Gastroesophageal sphincter (tissue), 4 donors: Measurements from ENCODE around the gene EPHB6. TPM values are rescaled to one million over a fixed set of nuclear protein-coding genes. Genes with fewer than 3 reads are reported as not detected.

Experiments
- ATAC-seq: fragments of 150-250 bp; one replicate; pipeline ENCODE4 v1.9.1; 2016; ENCODE audit warnings: mild to moderate bottlenecking, moderate library complexity
- H3K27ac ChIP-seq, 4 donors: fragments of 200-600 bp; sonication (generic) in 3 of 4; 1 replicate in 3 of 4; 2 replicates in 1 of 4; pipeline ENCODE4 v1.5.1; 2016 to 2019
- H3K27me3 ChIP-seq: fragments of 200-600 bp; sonication (generic); one replicate; pipeline ENCODE4 v1.5.1; 2019
- H3K36me3 ChIP-seq, 2 donors: fragments of 200-600 bp; sonication (generic); one replicate each; pipeline ENCODE4 v1.5.1; 2019; ENCODE audit warnings: control low read depth in 1 of 2
- H3K4me1 ChIP-seq, 3 donors: fragments of 200-600 bp; sonication (generic); 1 replicate in 2 of 3; 2 replicates in 1 of 3; pipeline ENCODE4 v1.5.1; 2016 to 2019; ENCODE audit warnings: control low read depth in 2 of 3
- H3K4me3 ChIP-seq, 2 donors: fragments of 200-600 bp; sonication (generic); one replicate each; pipeline ENCODE4 v1.5.1; 2019; ENCODE audit warnings: mild to moderate bottlenecking in 1 of 2, moderate library complexity in 1 of 2
- H3K9me3 ChIP-seq, 3 donors: fragments of 200-600 bp; sonication (generic); one replicate each; pipeline ENCODE4 v1.5.1; 2017 to 2019; ENCODE audit warnings: control low read depth in 2 of 3
- CTCF ChIP-seq, 4 experiments: fragments of 200-600 bp in 2 of 4; fragments of 450-650 bp in 2 of 4; sonication (generic) in 1 of 4; IDR thresholded peaks; one replicate each; pipeline ENCODE4 v1.5.1; 2017 to 2019; ENCODE audit warnings: antibody characterized with exemption in 4 of 4, mild to moderate bottlenecking in 2 of 4, moderate library complexity in 2 of 4
- EP300 ChIP-seq: sonication (generic); formaldehyde crosslinking; IDR thresholded peaks from one replicate; pipeline ENCODE4 v1.6.1; 2017; ENCODE audit warnings: antibody characterized with exemption, mild to moderate bottlenecking
- POLR2A ChIP-seq, 2 donors: fragments of 450-650 bp; IDR thresholded peaks; one replicate each; pipeline ENCODE4 v1.6.1; 2017; ENCODE audit warnings: antibody characterized with exemption in 2 of 2, mild to moderate bottlenecking in 2 of 2, moderate library complexity in 1 of 2
- POLR2AphosphoS5 ChIP-seq: sonication (generic); formaldehyde crosslinking; IDR thresholded peaks from one replicate; pipeline ENCODE4 v1.6.1; 2017; ENCODE audit warnings: antibody characterized with exemption
- WGBS, 2 donors: methylation state at CpG; one replicate each; pipeline ENCODE4 v1.1.5; 2018; ENCODE audit warnings: low coverage in 1 of 2; 5-methylcytosine and 5-hydroxymethylcytosine counted together
- total RNA-seq, 4 donors: library from RNA; depleted of rRNA; stranded (reverse); fragments of >200 nt; gene quantifications; one replicate each; pipeline ENCODE4 v1.1.0, GENCODE V29; 2016

EPHB6 gene
- total RNA-seq, 4 donors from 2014 or later, result 6.0 to 22.1 (median 9.7) TPM

GRCh38 chr7:142897691-142898090, 42.8 kb downstream of the EPHB6 start:
- H3K4me3 ChIP-seq, result no peak overlapping the region
- no peaks in the 10 kb centered on the region for H3K36me3 ChIP-seq
- H3K27me3 ChIP-seq, result peaks cover 19% of the 10 kb centered on the region
- no peaks in the 10 kb centered on the region for H3K4me1 ChIP-seq
- 100% methylated on average over 2 of the region's 7 CpGs; no CpG with 5 or more reads in 1 of the 2 donors for WGBS, 2 donors
- no peak overlapping the region for H3K27ac ChIP-seq
- H3K9me3 ChIP-seq, result no peaks in the 10 kb centered on the region
- TF ChIP-seq CTCF (IDR thresholded peaks at IDR 0.05) (no peak), POLR2AphosphoS5 (no peak), EP300 (no peak), POLR2A (IDR thresholded peaks at IDR 0.05) (no peak)
- ATAC-seq, result no peak

GRCh38 chr7:142898377-142899170, 43.7 kb downstream of the EPHB6 start:
- Histone ChIP-seq H3K4me3 (no peak overlapping the region), H3K9me3 (no peaks in the 10 kb centered on the region), H3K4me1 (no peaks in the 10 kb centered on the region), H3K36me3 (no peaks in the 10 kb centered on the region), H3K27me3 (peaks cover 14% of the 10 kb centered on the region), H3K27ac (no peak overlapping the region)
- 64 to 78% methylated on average over 2 to 3 of the region's 3 CpGs for WGBS, 2 donors
- ATAC-seq, result no peak
- TF ChIP-seq CTCF (IDR thresholded peaks at IDR 0.05), result no peak
- TF ChIP-seq EP300, result no peak
- TF ChIP-seq POLR2A (IDR thresholded peaks at IDR 0.05), result no peak
- TF ChIP-seq POLR2AphosphoS5, result no peak

GRCh38 chr7:142899661-142900060, 44.8 kb downstream of the EPHB6 start:
- Histone ChIP-seq H3K27me3 (peaks cover 14% of the 10 kb centered on the region), H3K27ac (no peak overlapping the region), H3K4me3 (no peak overlapping the region), H3K4me1 (no peaks in the 10 kb centered on the region), H3K36me3 (no peaks in the 10 kb centered on the region), H3K9me3 (peaks cover 0 to 4% (median 0%) of the 10 kb centered on the region in 3 donors)
- 11 to 27% methylated on average over 3 of the region's 3 CpGs for WGBS, 2 donors
- ATAC-seq, result no peak
- TF ChIP-seq POLR2A (IDR thresholded peaks at IDR 0.05) (no peak), CTCF (IDR thresholded peaks at IDR 0.05) (no peak), EP300 (no peak), POLR2AphosphoS5 (no peak)

GRCh38 chr7:142901426-142902259, 46.8 kb downstream of the EPHB6 start:
- H3K9me3 ChIP-seq, result peaks cover 0 to 5% (median 0%) of the 10 kb centered on the region in 3 donors
- H3K27ac ChIP-seq, result no peak overlapping the region
- H3K4me1 ChIP-seq, result no peaks in the 10 kb centered on the region
- WGBS, 2 donors, result 60 to 90% methylated on average over 12 of the region's 15 CpGs
- TF ChIP-seq CTCF (IDR thresholded peaks at IDR 0.05), result no peak
- no peak for TF ChIP-seq POLR2A (IDR thresholded peaks at IDR 0.05)
- TF ChIP-seq EP300, result no peak
- TF ChIP-seq POLR2AphosphoS5, result no peak
- no peak overlapping the region for H3K4me3 ChIP-seq
- H3K27me3 ChIP-seq, result peaks cover 7% of the 10 kb centered on the region
- ATAC-seq, result no peak
- H3K36me3 ChIP-seq, result no peaks in the 10 kb centered on the region
